ENCODE data around the gene POLRMT. TPM values are rescaled to one million over a fixed set of nuclear protein-coding genes. Genes with fewer than 3 reads are reported as not detected.
A peak's percentile ranks its signal among the peaks of the same experiment; 100 is the strongest.

POLRMT gene
- total and polyA plus RNA-seq, 4 donors, result 16.0 to 41.4 (median 35.1) TPM

GRCh38 chr19:584240-585001 lies 48.9 kb downstream of the POLRMT start:
- peak; percentile 80 for DNase-seq (ENCODE audit: low spot score)
- H3K27me3 ChIP-seq (ENCODE audit: control insufficient read depth in 4 of 4, insufficient read depth in 4 of 4, low read length in 3 of 4), result peaks cover 0 to 4% (median 0%) of the 10 kb centered on the region in 4 donors
- TF ChIP-seq HNF4G (IDR thresholded peaks at IDR 0.05) (no peak), RXRA (IDR thresholded peaks at IDR 0.05) (no peak), CTCF (IDR thresholded peaks at IDR 0.05; ENCODE audit: low read depth, low read length, missing input control) (peak; percentile 61), FOXA1 (IDR thresholded peaks at IDR 0.05) (no peak), YY1 (IDR thresholded peaks at IDR 0.05) (no peak), ZBTB33 (IDR thresholded peaks at IDR 0.05) (no peak), GABPA (IDR thresholded peaks at IDR 0.05 in 1 of 2, conservative IDR thresholded peaks at IDR 0.05 in 1 of 2) (no peak), RAD21 (IDR thresholded peaks at IDR 0.05) (peak in 1 of 2 donors; percentile 82), NR2F2 (IDR thresholded peaks at IDR 0.05) (no peak), TAF1 (conservative IDR thresholded peaks at IDR 0.05) (no peak), JUND (IDR thresholded peaks at IDR 0.05) (no peak), SP1 (IDR thresholded peaks at IDR 0.05) (no peak)
- no peaks in the 10 kb centered on the region for H3K9me3 ChIP-seq (ENCODE audit: control insufficient read depth in 4 of 4, low read length in 3 of 4)
- no peak overlapping the region for H3K4me3 ChIP-seq (ENCODE audit: low read depth in 1 of 3, low read length in 3 of 3)
- H3K9ac ChIP-seq (ENCODE audit: low read depth in 1 of 2, low read length in 2 of 2), result no peak overlapping the region
- H3K4me1 ChIP-seq (ENCODE audit: control insufficient read depth in 4 of 4, insufficient read depth in 4 of 4, low read length in 3 of 4), result peaks cover 0 to 7% (median 1%) of the 10 kb centered on the region in 4 donors
- no peak overlapping the region for H3K27ac ChIP-seq (ENCODE audit: low read depth in 1 of 2, low read length in 2 of 2)
- peaks cover 9 to 20% (median 11%) of the 10 kb centered on the region in 4 donors for H3K36me3 ChIP-seq (ENCODE audit: control insufficient read depth in 4 of 4, insufficient read depth in 3 of 4, low read depth in 1 of 4, low read length in 3 of 4)
- 28% methylated on average over 38 of the region's 38 CpGs for WGBS

GRCh38 chr19:583968-584239 lies 49.4 kb downstream of the POLRMT start:
- no peak overlapping the region for H3K27ac ChIP-seq (ENCODE audit: low read depth in 1 of 2, low read length in 2 of 2)
- H3K36me3 ChIP-seq (ENCODE audit: control insufficient read depth in 4 of 4, insufficient read depth in 3 of 4, low read depth in 1 of 4, low read length in 3 of 4), result peaks cover 9 to 22% (median 12%) of the 10 kb centered on the region in 4 donors
- no peak for DNase-seq (ENCODE audit: low spot score)
- no peak overlapping the region for H3K4me3 ChIP-seq (ENCODE audit: low read depth in 1 of 3, low read length in 3 of 3)
- no peak overlapping the region for H3K9ac ChIP-seq (ENCODE audit: low read depth in 1 of 2, low read length in 2 of 2)
- peaks cover 0 to 3% (median 0%) of the 10 kb centered on the region in 4 donors for H3K4me1 ChIP-seq (ENCODE audit: control insufficient read depth in 4 of 4, insufficient read depth in 4 of 4, low read length in 3 of 4)
- WGBS, result 79% methylated on average over 5 of the region's 5 CpGs
- no peaks in the 10 kb centered on the region for H3K9me3 ChIP-seq (ENCODE audit: control insufficient read depth in 4 of 4, low read length in 3 of 4)
- peaks cover 0 to 1% (median 0%) of the 10 kb centered on the region in 4 donors for H3K27me3 ChIP-seq (ENCODE audit: control insufficient read depth in 4 of 4, insufficient read depth in 4 of 4, low read length in 3 of 4)
- TF ChIP-seq HNF4A (conservative IDR thresholded peaks at IDR 0.05), result no peak
- no peak for TF ChIP-seq TAF1 (conservative IDR thresholded peaks at IDR 0.05)
- TF ChIP-seq EGR1 (IDR thresholded peaks at IDR 0.05; ENCODE audit: low read depth in 2 of 2), result no peak
- no peak for TF ChIP-seq YY1 (IDR thresholded peaks at IDR 0.05)
- no peak for TF ChIP-seq FOXA2 (IDR thresholded peaks at IDR 0.05)
- no peak for TF ChIP-seq RXRA (IDR thresholded peaks at IDR 0.05)
- TF ChIP-seq REST (IDR thresholded peaks at IDR 0.05), result no peak
- no peak for TF ChIP-seq RAD21 (IDR thresholded peaks at IDR 0.05)
- no peak for TF ChIP-seq NR2F2 (IDR thresholded peaks at IDR 0.05)
- TF ChIP-seq GABPA (IDR thresholded peaks at IDR 0.05 in 1 of 2, conservative IDR thresholded peaks at IDR 0.05 in 1 of 2), result no peak
- no peak for TF ChIP-seq ATF3 (IDR thresholded peaks at IDR 0.05)
- no peak for TF ChIP-seq FOXA1 (IDR thresholded peaks at IDR 0.05)
- TF ChIP-seq HNF4G (IDR thresholded peaks at IDR 0.05), result no peak
- TF ChIP-seq ZBTB33 (IDR thresholded peaks at IDR 0.05), result no peak
- TF ChIP-seq CTCF (IDR thresholded peaks at IDR 0.05; ENCODE audit: low read depth, low read length, missing input control), result no peak
- TF ChIP-seq SP1 (IDR thresholded peaks at IDR 0.05), result no peak
- TF ChIP-seq JUND (IDR thresholded peaks at IDR 0.05), result no peak

All from liver (tissue), 9 donors.